GM19023 (cell line): Measurements from ENCODE around the gene OR51A2.
"Not testable (repeated sequence)": the region's sequence is repeated elsewhere in the genome, so short reads cannot be mapped to it uniquely, and the experiment has no call there.

ENCODE experiments used
- ATAC-seq: cut with Tn5 transposase; IDR thresholded peaks from one replicate; pipeline ENCODE4 v1.9.1; 2021; ENCODE audit warnings: mild to moderate bottlenecking, moderate library complexity; ENCODE audit not compliant: unreplicated experiment

Gene OR51A2

GRCh38 chr11:4955613-4956012 is at the start of gene OR51A2:
OR51A2 (minus strand) TSS chr11:4955713; CDS start chr11:4955713, 0 bp downstream.
- not testable (repeated sequence) for ATAC-seq

GRCh38 chr11:5004424-5005274 is 49.1 kb upstream of the OR51A2 start:
- ATAC-seq, result no peak

GRCh38 chr11:4994551-4994950 is 39.0 kb upstream of the OR51A2 start, which contains the start of gene OR51L1:
OR51L1 (plus strand) TSS chr11:4994851; CDS start chr11:4998983, 4,132 bp downstream.
- ATAC-seq, result no peak

- no peak for ATAC-seq
These were observed 35.5 kb upstream of the OR51A2 start for GRCh38 chr11:4991060-4991459.

- no peak for ATAC-seq
These were observed 28.3 kb upstream of the OR51A2 start for GRCh38 chr11:4983841-4984240.

GRCh38 chr11:4982678-4983077 is 27.2 kb upstream of the OR51A2 start:
- no peak for ATAC-seq

GRCh38 chr11:4979036-4979435 is 23.5 kb upstream of the OR51A2 start:
- no peak for ATAC-seq

GRCh38 chr11:4975436-4975835 is 19.9 kb upstream of the OR51A2 start:
- no peak for ATAC-seq

GRCh38 chr11:4962816-4963215 is 7.3 kb upstream of the OR51A2 start:
- ATAC-seq, result no peak

- no peak for ATAC-seq
These were observed 5.4 kb upstream of the OR51A2 start for GRCh38 chr11:4960877-4961276.

GRCh38 chr11:4957396-4957795 is 1.9 kb upstream of the OR51A2 start:
- ATAC-seq, result no peak

- no peak for ATAC-seq
These were observed 8.0 kb downstream of the OR51A2 start, which contains the start of gene OR51A4 for GRCh38 chr11:4947505-4947904. OR51A4 (minus strand) TSS chr11:4947605; CDS start chr11:4947100, 505 bp downstream.

- no peak for ATAC-seq
These were observed 18.8 kb downstream of the OR51A2 start for GRCh38 chr11:4936745-4937144.

- ATAC-seq, result no peak
These were observed 22.8 kb downstream of the OR51A2 start for GRCh38 chr11:4932751-4933150.

GRCh38 chr11:4926608-4927007 is 28.9 kb downstream of the OR51A2 start:
- ATAC-seq, result no peak

- no peak for ATAC-seq
These were observed 31.3 kb downstream of the OR51A2 start, which contains the start of gene OR51G1 for GRCh38 chr11:4924239-4924638. OR51G1 (minus strand) TSS chr11:4924339; CDS start chr11:4924339, 0 bp downstream.

- ATAC-seq, result no peak
These were observed 33.2 kb downstream of the OR51A2 start for GRCh38 chr11:4922304-4922703.

- no peak for ATAC-seq
These were observed 33.7 kb downstream of the OR51A2 start for GRCh38 chr11:4921796-4922195.

GRCh38 chr11:4919250-4919649 is 36.3 kb downstream of the OR51A2 start, which contains the start of gene OR51G2:
OR51G2 (minus strand) TSS chr11:4919350; CDS start chr11:4915663, 3,687 bp downstream.
- no peak for ATAC-seq

- no peak for ATAC-seq
These were observed 38.9 kb downstream of the OR51A2 start for GRCh38 chr11:4916581-4916980.
